Liver (tissue), 9 donors: ENCODE results near the gene FOXK1. TPM values are rescaled to one million over a fixed set of nuclear protein-coding genes. Genes with fewer than 3 reads are reported as not detected.

Experiments
- DNase-seq: peaks from one replicate; pipeline ENCODE4 v3.0.0-alpha.2; 2017; ENCODE audit warnings: low spot score
- H3K27ac ChIP-seq, 2 donors: one replicate each; pipeline ENCODE4 v1.7.0; 2013; ENCODE audit warnings: inconsistent platforms in 2 of 2, low read length in 2 of 2, control low read depth in 1 of 2, low read depth in 1 of 2, mild to moderate bottlenecking in 1 of 2
- H3K27me3 ChIP-seq, 4 donors: one replicate each; pipeline versions ENCODE4 v1.6.1 to v1.7.0; 2013; ENCODE audit warnings: low read length in 3 of 4, inconsistent platforms in 1 of 4, mild to moderate bottlenecking in 1 of 4, moderate library complexity in 1 of 4; ENCODE audit not compliant: control insufficient read depth in 4 of 4, insufficient read depth in 4 of 4
- H3K36me3 ChIP-seq, 4 donors: one replicate each; pipeline versions ENCODE4 v1.6.1 to v1.7.0; 2013; ENCODE audit warnings: low read length in 3 of 4, mild to moderate bottlenecking in 3 of 4, low read depth in 1 of 4, moderate library complexity in 1 of 4; ENCODE audit not compliant: control insufficient read depth in 4 of 4, insufficient read depth in 3 of 4
- H3K4me1 ChIP-seq, 4 donors: one replicate each; pipeline versions ENCODE4 v1.6.1 to v1.7.0; 2013; ENCODE audit warnings: low read length in 3 of 4, mild to moderate bottlenecking in 3 of 4, moderate library complexity in 1 of 4; ENCODE audit not compliant: control insufficient read depth in 4 of 4, insufficient read depth in 4 of 4
- H3K4me3 ChIP-seq, 3 donors: one replicate each; pipeline versions ENCODE4 v1.6.1 to v1.7.0; 2013; ENCODE audit warnings: low read length in 3 of 3, control low read depth in 1 of 3, low read depth in 1 of 3, mild to moderate bottlenecking in 1 of 3
- H3K9ac ChIP-seq, 2 donors: one replicate each; pipeline ENCODE4 v1.7.0; 2013; ENCODE audit warnings: low read length in 2 of 2, mild to moderate bottlenecking in 2 of 2, moderate library complexity in 2 of 2, control low read depth in 1 of 2, low read depth in 1 of 2
- H3K9me3 ChIP-seq, 4 donors: one replicate each; pipeline versions ENCODE4 v1.6.1 to v1.7.0; 2013; ENCODE audit warnings: low read length in 3 of 4; ENCODE audit not compliant: control insufficient read depth in 4 of 4
- EGR1 ChIP-seq, 2 donors: IDR thresholded peaks; 2 replicates each; pipeline ENCODE4 v1.6.1; 2016 to 2018; ENCODE audit warnings: antibody characterized with exemption in 2 of 2, low read depth in 2 of 2
- FOXA1 ChIP-seq: IDR thresholded peaks from 2 replicates; pipeline ENCODE4 v1.6.1; 2016; ENCODE audit warnings: antibody characterized with exemption
- FOXA2 ChIP-seq: IDR thresholded peaks from 2 replicates; pipeline ENCODE4 v1.6.1; 2016; ENCODE audit warnings: antibody characterized with exemption
- GABPA ChIP-seq, 2 donors: IDR thresholded peaks in 1 of 2; conservative IDR thresholded peaks in 1 of 2; 2 replicates each; pipeline ENCODE4 v1.6.1; 2016; ENCODE audit warnings: antibody characterized with exemption in 2 of 2, mild to moderate bottlenecking in 1 of 2, moderate library complexity in 1 of 2
- HNF4A ChIP-seq, 2 donors: conservative IDR thresholded peaks; 2 replicates each; pipeline ENCODE4 v1.6.1; 2016; ENCODE audit warnings: antibody characterized with exemption in 2 of 2, mild to moderate bottlenecking in 2 of 2
- HNF4G ChIP-seq: IDR thresholded peaks from 2 replicates; pipeline ENCODE4 v1.6.1; 2016; ENCODE audit warnings: antibody characterized with exemption
- JUND ChIP-seq, 2 donors: IDR thresholded peaks; 2 replicates each; pipeline ENCODE4 v1.6.1; 2016; ENCODE audit warnings: antibody characterized with exemption in 2 of 2
- NR2F2 ChIP-seq: IDR thresholded peaks from 2 replicates; pipeline ENCODE4 v1.6.1; 2016; ENCODE audit warnings: antibody characterized with exemption
- RAD21 ChIP-seq, 2 donors: IDR thresholded peaks; 2 replicates each; pipeline ENCODE4 v1.6.1; 2016; ENCODE audit warnings: antibody characterized with exemption in 2 of 2, mild to moderate bottlenecking in 2 of 2
- RXRA ChIP-seq, 2 donors: IDR thresholded peaks; 2 replicates each; pipeline ENCODE4 v1.6.1; 2017 to 2018; ENCODE audit warnings: antibody characterized with exemption in 2 of 2, mild to moderate bottlenecking in 1 of 2
- SP1 ChIP-seq: IDR thresholded peaks from 2 replicates; pipeline ENCODE4 v1.6.1; 2018; ENCODE audit warnings: antibody characterized with exemption, mild to moderate bottlenecking
- TAF1 ChIP-seq: conservative IDR thresholded peaks from 2 replicates; pipeline ENCODE4 v1.6.1; 2016; ENCODE audit warnings: antibody characterized with exemption, mild to moderate bottlenecking
- YY1 ChIP-seq: IDR thresholded peaks from 2 replicates; pipeline ENCODE4 v1.6.1; 2016; ENCODE audit warnings: antibody characterized with exemption, mild to moderate bottlenecking
- WGBS: extraction: QIAGEN DNeasy Blood & Tissue Kit; methylation state at CpG from one replicate; pipeline ENCODE4 v1.1.7; 2013; 5-methylcytosine and 5-hydroxymethylcytosine counted together
- polyA plus RNA-seq, 2 donors: library from polyadenylated mRNA; stranded (reverse) in 1 of 2; unstranded in 1 of 2; fragments of 200-250 nt in 1 of 2; fragments of >200 nt in 1 of 2; fragmentation: Nextera tagmentation in 1 of 2; extraction: Ambion mirVana in 1 of 2; gene quantifications; one replicate each; pipeline versions ENCODE4 v1.2.1 to v1.2.3, GENCODE V29; 2013 to 2015
- total RNA-seq, 2 donors: library from RNA; depleted of rRNA; stranded (reverse); fragments of >200 nt; gene quantifications; one replicate each; pipeline ENCODE4 v1.2.3, GENCODE V29; 2014
- TF ChIP-seq, protein P1 (sequence below): IDR thresholded peaks from 2 replicates; pipeline ENCODE4 v1.6.1; 2016; ENCODE audit warnings: antibody characterized with exemption
- TF ChIP-seq, protein P2 (sequence below): IDR thresholded peaks from 2 replicates; pipeline ENCODE4 v1.6.1; 2016; ENCODE audit warnings: antibody characterized with exemption
- TF ChIP-seq, protein P3 (sequence below): IDR thresholded peaks from 2 replicates; pipeline ENCODE4 v1.6.1; 2016; ENCODE audit warnings: antibody characterized with exemption
- TF ChIP-seq, protein P4 (sequence below): fragments of 150-350 bp; IDR thresholded peaks from 2 replicates; pipeline ENCODE4 v1.5.1; 2017; ENCODE audit warnings: improper control_type of control experiment, low read depth, low read length; ENCODE audit not compliant: missing input control
- TF ChIP-seq, protein P5 (sequence below): IDR thresholded peaks from 2 replicates; pipeline ENCODE4 v1.6.1; 2016; ENCODE audit warnings: antibody characterized with exemption, mild to moderate bottlenecking
- donor health status: healthy.
- donor health status: healthy.
- donor health status: healthy.
- donor health status: healthy.
- donor health status: healthy.

The FOXK1 gene
- total and polyA plus RNA-seq, 4 donors, result 1.2 to 8.5 (median 4.4) TPM

DNA sequence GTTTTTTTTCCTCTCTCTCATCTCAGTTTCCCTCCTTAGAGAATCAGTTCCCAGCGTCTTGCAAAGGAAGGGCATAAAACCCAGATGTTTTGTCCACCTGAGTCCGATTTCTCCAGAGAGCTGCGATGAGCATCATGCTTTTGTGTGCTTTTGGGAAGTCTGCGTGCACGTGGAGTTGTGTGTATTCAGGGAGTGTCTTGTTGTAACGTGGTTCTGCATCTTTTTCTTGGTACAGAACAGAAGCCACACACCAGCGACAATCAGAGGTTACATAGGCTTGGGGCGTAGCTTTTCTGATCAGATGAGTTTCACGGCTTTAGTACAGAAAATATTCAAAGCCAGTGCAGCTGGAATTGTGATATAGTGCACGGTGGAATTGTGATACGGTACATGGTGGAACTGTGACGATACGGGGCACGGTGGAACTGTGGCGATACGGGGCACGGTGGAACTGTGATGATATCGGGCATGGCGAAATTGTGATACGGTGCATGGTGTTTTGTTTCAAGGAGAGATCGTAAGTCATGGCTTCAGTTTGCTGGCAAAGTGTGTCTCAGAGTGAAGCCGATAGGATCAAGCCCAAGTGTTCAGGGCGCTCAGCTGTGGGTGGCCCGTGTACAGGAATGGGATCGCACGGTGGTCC, 32.8 kb downstream of the FOXK1 start:
- Histone ChIP-seq H3K9me3 (no peaks in the 10 kb centered on the region), H3K27me3 (no peaks in the 10 kb centered on the region), H3K9ac (no peak overlapping the region), H3K4me1 (peaks cover 7 to 30% (median 23%) of the 10 kb centered on the region in 4 donors), H3K27ac (peak overlapping the region; percentile 64 to 81), H3K4me3 (no peak overlapping the region), H3K36me3 (peaks cover 0 to 4% (median 0%) of the 10 kb centered on the region in 4 donors)
- WGBS, result 87% methylated on average over 26 of the region's 26 CpGs
- DNase-seq, result no peak
- TF ChIP-seq RAD21 (IDR thresholded peaks at IDR 0.05), result no peak
- TF ChIP-seq, protein P1, sequence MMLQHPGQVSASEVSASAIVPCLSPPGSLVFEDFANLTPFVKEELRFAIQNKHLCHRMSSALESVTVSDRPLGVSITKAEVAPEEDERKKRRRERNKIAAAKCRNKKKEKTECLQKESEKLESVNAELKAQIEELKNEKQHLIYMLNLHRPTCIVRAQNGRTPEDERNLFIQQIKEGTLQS, result no peak
- no peak for TF ChIP-seq HNF4G
- no peak for TF ChIP-seq HNF4A (conservative IDR thresholded peaks at IDR 0.05)
- TF ChIP-seq, protein P2, sequence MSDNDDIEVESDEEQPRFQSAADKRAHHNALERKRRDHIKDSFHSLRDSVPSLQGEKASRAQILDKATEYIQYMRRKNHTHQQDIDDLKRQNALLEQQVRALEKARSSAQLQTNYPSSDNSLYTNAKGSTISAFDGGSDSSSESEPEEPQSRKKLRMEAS, result no peak
- no peak for TF ChIP-seq EGR1 (IDR thresholded peaks at IDR 0.05; ENCODE audit: low read depth in 2 of 2)
- no peak for TF ChIP-seq RXRA (IDR thresholded peaks at IDR 0.05)
- no peak for TF ChIP-seq FOXA1
- TF ChIP-seq TAF1, result no peak
- TF ChIP-seq, protein P3, sequence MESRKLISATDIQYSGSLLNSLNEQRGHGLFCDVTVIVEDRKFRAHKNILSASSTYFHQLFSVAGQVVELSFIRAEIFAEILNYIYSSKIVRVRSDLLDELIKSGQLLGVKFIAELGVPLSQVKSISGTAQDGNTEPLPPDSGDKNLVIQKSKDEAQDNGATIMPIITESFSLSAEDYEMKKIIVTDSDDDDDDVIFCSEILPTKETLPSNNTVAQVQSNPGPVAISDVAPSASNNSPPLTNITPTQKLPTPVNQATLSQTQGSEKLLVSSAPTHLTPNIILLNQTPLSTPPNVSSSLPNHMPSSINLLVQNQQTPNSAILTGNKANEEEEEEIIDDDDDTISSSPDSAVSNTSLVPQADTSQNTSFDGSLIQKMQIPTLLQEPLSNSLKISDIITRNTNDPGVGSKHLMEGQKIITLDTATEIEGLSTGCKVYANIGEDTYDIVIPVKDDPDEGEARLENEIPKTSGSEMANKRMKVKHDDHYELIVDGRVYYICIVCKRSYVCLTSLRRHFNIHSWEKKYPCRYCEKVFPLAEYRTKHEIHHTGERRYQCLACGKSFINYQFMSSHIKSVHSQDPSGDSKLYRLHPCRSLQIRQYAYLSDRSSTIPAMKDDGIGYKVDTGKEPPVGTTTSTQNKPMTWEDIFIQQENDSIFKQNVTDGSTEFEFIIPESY, result no peak
- TF ChIP-seq NR2F2, result no peak
- no peak for TF ChIP-seq SP1
- TF ChIP-seq, protein P4, sequence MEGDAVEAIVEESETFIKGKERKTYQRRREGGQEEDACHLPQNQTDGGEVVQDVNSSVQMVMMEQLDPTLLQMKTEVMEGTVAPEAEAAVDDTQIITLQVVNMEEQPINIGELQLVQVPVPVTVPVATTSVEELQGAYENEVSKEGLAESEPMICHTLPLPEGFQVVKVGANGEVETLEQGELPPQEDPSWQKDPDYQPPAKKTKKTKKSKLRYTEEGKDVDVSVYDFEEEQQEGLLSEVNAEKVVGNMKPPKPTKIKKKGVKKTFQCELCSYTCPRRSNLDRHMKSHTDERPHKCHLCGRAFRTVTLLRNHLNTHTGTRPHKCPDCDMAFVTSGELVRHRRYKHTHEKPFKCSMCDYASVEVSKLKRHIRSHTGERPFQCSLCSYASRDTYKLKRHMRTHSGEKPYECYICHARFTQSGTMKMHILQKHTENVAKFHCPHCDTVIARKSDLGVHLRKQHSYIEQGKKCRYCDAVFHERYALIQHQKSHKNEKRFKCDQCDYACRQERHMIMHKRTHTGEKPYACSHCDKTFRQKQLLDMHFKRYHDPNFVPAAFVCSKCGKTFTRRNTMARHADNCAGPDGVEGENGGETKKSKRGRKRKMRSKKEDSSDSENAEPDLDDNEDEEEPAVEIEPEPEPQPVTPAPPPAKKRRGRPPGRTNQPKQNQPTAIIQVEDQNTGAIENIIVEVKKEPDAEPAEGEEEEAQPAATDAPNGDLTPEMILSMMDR, result no peak
- no peak for TF ChIP-seq JUND (IDR thresholded peaks at IDR 0.05)

DNA sequence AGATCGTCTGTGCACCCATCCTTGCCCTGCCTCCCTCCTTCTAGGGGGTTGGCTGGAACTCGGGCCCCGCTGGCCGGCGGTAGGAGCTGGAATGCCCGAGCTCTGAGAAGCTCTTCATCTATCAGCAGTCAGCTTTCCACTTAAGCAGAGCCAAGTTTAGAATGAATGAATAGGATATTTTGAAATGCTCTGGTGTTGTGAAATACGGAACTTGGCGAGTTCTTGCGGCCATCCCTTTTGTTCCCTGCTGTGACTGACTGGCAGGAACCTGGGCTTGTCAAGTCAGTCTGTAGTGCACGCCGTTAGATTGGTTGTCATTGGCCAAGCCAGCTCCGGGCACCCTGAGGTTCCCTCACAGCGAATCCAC, 33.3 kb downstream of the FOXK1 start:
- H3K9ac ChIP-seq, result no peak overlapping the region
- H3K4me3 ChIP-seq, result no peak overlapping the region
- no peaks in the 10 kb centered on the region for H3K9me3 ChIP-seq
- no peaks in the 10 kb centered on the region for H3K27me3 ChIP-seq
- H3K36me3 ChIP-seq, result peaks cover 0 to 4% (median 0%) of the 10 kb centered on the region in 4 donors
- 33% methylated on average over 13 of the region's 13 CpGs for WGBS
- no peak for DNase-seq
- H3K27ac ChIP-seq, result peak overlapping the region; percentile 64 to 81
- H3K4me1 ChIP-seq, result peaks cover 7 to 30% (median 23%) of the 10 kb centered on the region in 4 donors
- no peak for TF ChIP-seq NR2F2
- TF ChIP-seq, protein P3, result no peak
- TF ChIP-seq, protein P5, sequence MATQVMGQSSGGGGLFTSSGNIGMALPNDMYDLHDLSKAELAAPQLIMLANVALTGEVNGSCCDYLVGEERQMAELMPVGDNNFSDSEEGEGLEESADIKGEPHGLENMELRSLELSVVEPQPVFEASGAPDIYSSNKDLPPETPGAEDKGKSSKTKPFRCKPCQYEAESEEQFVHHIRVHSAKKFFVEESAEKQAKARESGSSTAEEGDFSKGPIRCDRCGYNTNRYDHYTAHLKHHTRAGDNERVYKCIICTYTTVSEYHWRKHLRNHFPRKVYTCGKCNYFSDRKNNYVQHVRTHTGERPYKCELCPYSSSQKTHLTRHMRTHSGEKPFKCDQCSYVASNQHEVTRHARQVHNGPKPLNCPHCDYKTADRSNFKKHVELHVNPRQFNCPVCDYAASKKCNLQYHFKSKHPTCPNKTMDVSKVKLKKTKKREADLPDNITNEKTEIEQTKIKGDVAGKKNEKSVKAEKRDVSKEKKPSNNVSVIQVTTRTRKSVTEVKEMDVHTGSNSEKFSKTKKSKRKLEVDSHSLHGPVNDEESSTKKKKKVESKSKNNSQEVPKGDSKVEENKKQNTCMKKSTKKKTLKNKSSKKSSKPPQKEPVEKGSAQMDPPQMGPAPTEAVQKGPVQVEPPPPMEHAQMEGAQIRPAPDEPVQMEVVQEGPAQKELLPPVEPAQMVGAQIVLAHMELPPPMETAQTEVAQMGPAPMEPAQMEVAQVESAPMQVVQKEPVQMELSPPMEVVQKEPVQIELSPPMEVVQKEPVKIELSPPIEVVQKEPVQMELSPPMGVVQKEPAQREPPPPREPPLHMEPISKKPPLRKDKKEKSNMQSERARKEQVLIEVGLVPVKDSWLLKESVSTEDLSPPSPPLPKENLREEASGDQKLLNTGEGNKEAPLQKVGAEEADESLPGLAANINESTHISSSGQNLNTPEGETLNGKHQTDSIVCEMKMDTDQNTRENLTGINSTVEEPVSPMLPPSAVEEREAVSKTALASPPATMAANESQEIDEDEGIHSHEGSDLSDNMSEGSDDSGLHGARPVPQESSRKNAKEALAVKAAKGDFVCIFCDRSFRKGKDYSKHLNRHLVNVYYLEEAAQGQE, result no peak
- peak; percentile 80 for TF ChIP-seq YY1
- TF ChIP-seq EGR1 (IDR thresholded peaks at IDR 0.05; ENCODE audit: low read depth in 2 of 2), result peak in 1 of 2 donors; percentile 53
- peak; percentile 61 for TF ChIP-seq SP1
- peak; percentile 49 to 53 for TF ChIP-seq HNF4A (conservative IDR thresholded peaks at IDR 0.05)
- TF ChIP-seq GABPA (IDR thresholded peaks at IDR 0.05 in 1 of 2, conservative IDR thresholded peaks at IDR 0.05 in 1 of 2), result peak in 1 of 2 donors; percentile 57
- TF ChIP-seq RXRA (IDR thresholded peaks at IDR 0.05), result peak; percentile 60 to 68
- no peak for TF ChIP-seq FOXA1
- peak in 1 of 2 donors; percentile 45 for TF ChIP-seq RAD21 (IDR thresholded peaks at IDR 0.05)
- TF ChIP-seq, protein P2, result no peak
- TF ChIP-seq, protein P4, result no peak
- TF ChIP-seq FOXA2, result no peak
